WTC11 (cell line): ENCODE data around the gene FBXW9. TPM values are rescaled to one million over a fixed set of nuclear protein-coding genes. Genes with fewer than 3 reads are reported as not detected.

Experiments used
- AR ChIP-seq: fragments of 250-450 bp; sonication (Bioruptor Pico); IDR thresholded peaks from 2 replicates; pipeline ENCODE4 v1.9.0; 2021; ENCODE audit warnings: mild to moderate bottlenecking
- ATF3 ChIP-seq: sonication (generic); formaldehyde crosslinking; conservative IDR thresholded peaks from 2 replicates; pipeline ENCODE4 v1.8.1; 2022; ENCODE audit warnings: mild to moderate bottlenecking, missing genetic modification reagents
- CDX4 ChIP-seq: fragments of 250-450 bp; sonication (Bioruptor Pico); IDR thresholded peaks from 2 replicates; pipeline ENCODE4 v1.9.0; 2021; ENCODE audit warnings: moderate library complexity, mild to moderate bottlenecking, inconsistent platforms, borderline replicate concordance
- CREB1 ChIP-seq: sonication (generic); formaldehyde crosslinking; IDR thresholded peaks from 2 replicates; pipeline ENCODE4 v1.8.0; 2023; ENCODE audit warnings: mild to moderate bottlenecking, missing genetic modification reagents
- CREM ChIP-seq: sonication (generic); formaldehyde crosslinking; IDR thresholded peaks from 2 replicates; pipeline ENCODE4 v1.8.1; 2022; ENCODE audit warnings: mild to moderate bottlenecking, missing genetic modification reagents, moderate library complexity
- ELF4 ChIP-seq: sonication (generic); formaldehyde crosslinking; IDR thresholded peaks from 2 replicates; pipeline ENCODE4 v1.8.1; 2022; ENCODE audit warnings: low read depth, mild to moderate bottlenecking, moderate library complexity, missing genetic modification reagents
- FOXK1 ChIP-seq: sonication (generic); formaldehyde crosslinking; IDR thresholded peaks from 2 replicates; pipeline ENCODE4 v1.8.0; 2022; ENCODE audit warnings: mild to moderate bottlenecking, moderate library complexity, missing genetic modification reagents
- FOXP4 ChIP-seq: sonication (generic); formaldehyde crosslinking; IDR thresholded peaks from 2 replicates; pipeline ENCODE4 v1.8.0; 2022; ENCODE audit warnings: mild to moderate bottlenecking, missing genetic modification reagents
- GABPB1 ChIP-seq: sonication (generic); formaldehyde crosslinking; IDR thresholded peaks from 2 replicates; pipeline ENCODE4 v1.8.1; 2023; ENCODE audit warnings: mild to moderate bottlenecking, missing genetic modification reagents
- GRHL2 ChIP-seq: fragments of 250-450 bp; sonication (Bioruptor Pico); IDR thresholded peaks from 2 replicates; pipeline ENCODE4 v1.8.0; 2022; ENCODE audit warnings: mild to moderate bottlenecking, moderate library complexity; ENCODE audit not compliant: insufficient replicate concordance, severe bottlenecking
- IRF2 ChIP-seq: sonication (generic); formaldehyde crosslinking; IDR thresholded peaks from 2 replicates; pipeline ENCODE4 v1.8.0; 2022; ENCODE audit warnings: low read depth, missing genetic modification reagents, borderline replicate concordance
- JAZF1 ChIP-seq: fragments of 250-450 bp; sonication (Bioruptor Pico); IDR thresholded peaks from 2 replicates; pipeline ENCODE4 v1.9.0; 2021; ENCODE audit warnings: moderate library complexity, mild to moderate bottlenecking, inconsistent platforms
- KAT7 ChIP-seq: sonication (generic); formaldehyde crosslinking; IDR thresholded peaks from 2 replicates; pipeline ENCODE4 v1.8.1; 2023; ENCODE audit warnings: missing genetic modification reagents, mild to moderate bottlenecking, borderline replicate concordance
- NFE2L1 ChIP-seq: sonication (generic); formaldehyde crosslinking; IDR thresholded peaks from 2 replicates; pipeline ENCODE4 v1.8.1; 2023; ENCODE audit warnings: missing genetic modification reagents
- NR3C1 ChIP-seq: sonication (generic); formaldehyde crosslinking; conservative IDR thresholded peaks from 2 replicates; pipeline ENCODE4 v1.8.1; 2023; ENCODE audit warnings: low read depth, mild to moderate bottlenecking, missing genetic modification reagents
- SMAD3 ChIP-seq: sonication (generic); formaldehyde crosslinking; IDR thresholded peaks from 2 replicates; pipeline ENCODE4 v1.8.0; 2022; ENCODE audit warnings: missing genetic modification reagents, mild to moderate bottlenecking, borderline replicate concordance
- SMAD4 ChIP-seq: sonication (generic); formaldehyde crosslinking; IDR thresholded peaks from 2 replicates; pipeline ENCODE4 v1.8.0; 2022; ENCODE audit warnings: mild to moderate bottlenecking, missing genetic modification reagents
- SOX15 ChIP-seq: fragments of 250-450 bp; sonication (Bioruptor Pico); IDR thresholded peaks from 2 replicates; pipeline ENCODE4 v1.9.0; 2021; ENCODE audit warnings: mild to moderate bottlenecking
- ZMAT4 ChIP-seq: fragments of 250-450 bp; sonication (Bioruptor Pico); IDR thresholded peaks from 2 replicates; pipeline ENCODE4 v1.9.0; 2021; ENCODE audit warnings: mild to moderate bottlenecking
- ZNF138 ChIP-seq: sonication (generic); formaldehyde crosslinking; conservative IDR thresholded peaks from 2 replicates; pipeline ENCODE4 v1.8.1; 2022; ENCODE audit warnings: mild to moderate bottlenecking, moderate library complexity, missing genetic modification reagents
- ZNF219 ChIP-seq: sonication (generic); formaldehyde crosslinking; IDR thresholded peaks from 2 replicates; pipeline ENCODE4 v1.8.0; 2023; ENCODE audit warnings: missing genetic modification reagents, mild to moderate bottlenecking, borderline replicate concordance
- ZNF416 ChIP-seq: fragments of 250-450 bp; sonication (Bioruptor Pico); IDR thresholded peaks from 2 replicates; pipeline ENCODE4 v1.9.0; 2021; ENCODE audit warnings: mild to moderate bottlenecking, inconsistent platforms
- ZNF423 ChIP-seq: fragments of 250-450 bp; sonication (Bioruptor Pico); IDR thresholded peaks from 2 replicates; pipeline ENCODE4 v2.1.2; 2022; ENCODE audit warnings: mild to moderate bottlenecking, moderate library complexity
- ZNF671 ChIP-seq: fragments of 250-450 bp; sonication (Bioruptor Pico); IDR thresholded peaks from 2 replicates; pipeline ENCODE4 v1.8.0; 2021; ENCODE audit warnings: mild to moderate bottlenecking
- total RNA-seq: library from RNA; stranded (reverse); gene quantifications from 3 replicates; pipeline ENCODE4 v1.2.3, GENCODE V29; 2021
- TF ChIP-seq, protein P1 (sequence below): sonication (generic); formaldehyde crosslinking; IDR thresholded peaks from 2 replicates; pipeline ENCODE4 v1.8.1; 2023; ENCODE audit warnings: mild to moderate bottlenecking, missing genetic modification reagents
- TF ChIP-seq, protein P2 (sequence below): sonication (generic); formaldehyde crosslinking; IDR thresholded peaks from 2 replicates; pipeline ENCODE4 v1.8.1; 2023; ENCODE audit warnings: mild to moderate bottlenecking, missing genetic modification reagents, moderate library complexity
- TF ChIP-seq, protein P3 (sequence below): sonication (generic); formaldehyde crosslinking; IDR thresholded peaks from 2 replicates; pipeline ENCODE4 v1.8.0; 2022; ENCODE audit warnings: mild to moderate bottlenecking, missing genetic modification reagents
- TF ChIP-seq, protein P4 (sequence below): fragments of 250-450 bp; sonication (Bioruptor Pico); IDR thresholded peaks from 2 replicates; pipeline ENCODE4 v1.8.0; 2021; ENCODE audit warnings: mild to moderate bottlenecking

FBXW9 gene
- total RNA-seq, 1 experiment from 2014 or later: 15.2 TPM

GRCh38 chr19:12681074-12681987, 15.1 kb downstream of the FBXW9 start, which contains the start of gene DHPS (continued):
- 0 out of 2 replicates have a peak, but pooled peaks have one; percentile 68 for TF ChIP-seq KAT7
- no peak for TF ChIP-seq ATF3 (CRISPR knock-in tag)
- TF ChIP-seq CREB1: no peak
- TF ChIP-seq, protein P1, sequence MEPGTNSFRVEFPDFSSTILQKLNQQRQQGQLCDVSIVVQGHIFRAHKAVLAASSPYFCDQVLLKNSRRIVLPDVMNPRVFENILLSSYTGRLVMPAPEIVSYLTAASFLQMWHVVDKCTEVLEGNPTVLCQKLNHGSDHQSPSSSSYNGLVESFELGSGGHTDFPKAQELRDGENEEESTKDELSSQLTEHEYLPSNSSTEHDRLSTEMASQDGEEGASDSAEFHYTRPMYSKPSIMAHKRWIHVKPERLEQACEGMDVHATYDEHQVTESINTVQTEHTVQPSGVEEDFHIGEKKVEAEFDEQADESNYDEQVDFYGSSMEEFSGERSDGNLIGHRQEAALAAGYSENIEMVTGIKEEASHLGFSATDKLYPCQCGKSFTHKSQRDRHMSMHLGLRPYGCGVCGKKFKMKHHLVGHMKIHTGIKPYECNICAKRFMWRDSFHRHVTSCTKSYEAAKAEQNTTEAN: no peak
- peak; percentile 47; the same call in 1 of the 2 replicates for TF ChIP-seq ZNF219 (CRISPR knock-in tag)
- TF ChIP-seq, protein P2, sequence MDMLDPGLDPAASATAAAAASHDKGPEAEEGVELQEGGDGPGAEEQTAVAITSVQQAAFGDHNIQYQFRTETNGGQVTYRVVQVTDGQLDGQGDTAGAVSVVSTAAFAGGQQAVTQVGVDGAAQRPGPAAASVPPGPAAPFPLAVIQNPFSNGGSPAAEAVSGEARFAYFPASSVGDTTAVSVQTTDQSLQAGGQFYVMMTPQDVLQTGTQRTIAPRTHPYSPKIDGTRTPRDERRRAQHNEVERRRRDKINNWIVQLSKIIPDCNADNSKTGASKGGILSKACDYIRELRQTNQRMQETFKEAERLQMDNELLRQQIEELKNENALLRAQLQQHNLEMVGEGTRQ (CRISPR knock-in tag): peak; percentile 95
- TF ChIP-seq, protein P3, sequence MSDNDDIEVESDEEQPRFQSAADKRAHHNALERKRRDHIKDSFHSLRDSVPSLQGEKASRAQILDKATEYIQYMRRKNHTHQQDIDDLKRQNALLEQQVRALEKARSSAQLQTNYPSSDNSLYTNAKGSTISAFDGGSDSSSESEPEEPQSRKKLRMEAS (CRISPR knock-in tag): peak; percentile 76
- TF ChIP-seq ZNF671 (CRISPR knock-in tag): no peak
- TF ChIP-seq, protein P4, sequence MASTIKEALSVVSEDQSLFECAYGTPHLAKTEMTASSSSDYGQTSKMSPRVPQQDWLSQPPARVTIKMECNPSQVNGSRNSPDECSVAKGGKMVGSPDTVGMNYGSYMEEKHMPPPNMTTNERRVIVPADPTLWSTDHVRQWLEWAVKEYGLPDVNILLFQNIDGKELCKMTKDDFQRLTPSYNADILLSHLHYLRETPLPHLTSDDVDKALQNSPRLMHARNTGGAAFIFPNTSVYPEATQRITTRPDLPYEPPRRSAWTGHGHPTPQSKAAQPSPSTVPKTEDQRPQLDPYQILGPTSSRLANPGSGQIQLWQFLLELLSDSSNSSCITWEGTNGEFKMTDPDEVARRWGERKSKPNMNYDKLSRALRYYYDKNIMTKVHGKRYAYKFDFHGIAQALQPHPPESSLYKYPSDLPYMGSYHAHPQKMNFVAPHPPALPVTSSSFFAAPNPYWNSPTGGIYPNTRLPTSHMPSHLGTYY: no peak
- peak; percentile 75; the same call in 1 of the 2 replicates for TF ChIP-seq ZNF416
- no peak for TF ChIP-seq GRHL2 (CRISPR knock-in tag)
- no peak for TF ChIP-seq SOX15 (CRISPR knock-in tag)
- peak; percentile 76; the same call in 1 of the 2 replicates for TF ChIP-seq CREM (CRISPR knock-in tag)
- TF ChIP-seq JAZF1: no peak
- no peak for TF ChIP-seq ELF4 (CRISPR knock-in tag)
- TF ChIP-seq ZMAT4 (CRISPR knock-in tag): no peak
- peak; percentile 67; the same call in 1 of the 2 replicates for TF ChIP-seq AR
- no peak for TF ChIP-seq GABPB1
- no peak for TF ChIP-seq IRF2 (CRISPR knock-in tag)
- TF ChIP-seq NR3C1: no peak
- 0 out of 2 replicates have a peak, but pooled peaks have one; percentile 23 for TF ChIP-seq SMAD4 (CRISPR knock-in tag)
- no peak for TF ChIP-seq ZNF138 (CRISPR knock-in tag)
- TF ChIP-seq CDX4: no peak
- no peak for TF ChIP-seq SMAD3 (CRISPR knock-in tag)
- TF ChIP-seq FOXP4: peak; percentile 91
- 0 out of 2 replicates have a peak, but pooled peaks have one; percentile 5 for TF ChIP-seq ZNF423 (CRISPR knock-in tag)
- TF ChIP-seq NFE2L1 (CRISPR knock-in tag): 0 out of 2 replicates have a peak, but pooled peaks have one; percentile 18
- TF ChIP-seq FOXK1 (CRISPR knock-in tag): peak; percentile 77
